Measurements from ENCODE around the gene MAGEB1. TPM values are rescaled to one million over a fixed set of nuclear protein-coding genes. Genes with fewer than 3 reads are reported as not detected.

The MAGEB1 gene
- total RNA-seq, 1 experiment from 2014 or later: 0.17 TPM

- Histone ChIP-seq H2BK120ac (ENCODE audit: low read depth, low read length, poor library complexity, severe bottlenecking) (no peak overlapping the region), H3K4me1 (ENCODE audit: insufficient read depth, low read length) (peaks cover 7% of the 10 kb centered on the region; the same call in 1 of the 2 replicates), H3K27me3 (ENCODE audit: insufficient read depth, low read length) (no peaks in the 10 kb centered on the region; the same call in 1 of the 2 replicates), H3K56ac (ENCODE audit: insufficient read length, low read depth, low read length) (no peak overlapping the region), H2BK20ac (ENCODE audit: low read depth, low read length, poor library complexity, severe bottlenecking) (no peak overlapping the region), H3K9me3 (ENCODE audit: control insufficient read depth, low read depth, low read length) (no peaks in the 10 kb centered on the region), H3K18ac (ENCODE audit: insufficient read length, low read depth, low read length) (no peak overlapping the region), H3K27ac (ENCODE audit: insufficient read length, low read depth, low read length) (no peak overlapping the region), H3K4me2 (ENCODE audit: insufficient read depth, insufficient read length, low read length) (no peak overlapping the region), H3K9ac (ENCODE audit: extremely low read depth, insufficient read length, low read length) (no peak overlapping the region), H4K5ac (ENCODE audit: insufficient read length, low read depth, low read length) (no peak overlapping the region), H3K14ac (ENCODE audit: insufficient read depth, low read length) (no peak overlapping the region), H4K91ac (ENCODE audit: insufficient read length, low read depth, low read length) (no peak overlapping the region), H2AFZ (ENCODE audit: low read length) (no peak overlapping the region), H4K8ac (replicated peaks; ENCODE audit: insufficient read length, low read depth, low read length) (no peak overlapping the region), H3K79me2 (ENCODE audit: insufficient read depth, low read length) (no peaks in the 10 kb centered on the region), H3K23ac (ENCODE audit: insufficient read length, low read depth, low read length) (no peak overlapping the region), H2BK5ac (ENCODE audit: insufficient read length, low read length) (no peak overlapping the region), H3T11ph (ENCODE audit: low read length) (no peak overlapping the region), H3K23me2 (ENCODE audit: insufficient read length, low read depth, low read length, poor library complexity, severe bottlenecking) (no peaks in the 10 kb centered on the region), H2BK12ac (ENCODE audit: insufficient read length, low read depth, low read length) (no peak overlapping the region), H3K79me1 (ENCODE audit: insufficient read depth, low read depth, low read length, poor library complexity, severe bottlenecking) (no peaks in the 10 kb centered on the region), H2AK5ac (ENCODE audit: insufficient read length, low read length) (no peak overlapping the region), H2BK15ac (ENCODE audit: low read depth, low read length) (no peak overlapping the region), H4K20me1 (ENCODE audit: control insufficient read depth, insufficient read depth, insufficient read length) (no peaks in the 10 kb centered on the region), H3K4ac (ENCODE audit: low read depth, low read length) (no peak overlapping the region)
- Mint-ChIP-seq H3K27me3 (ENCODE audit: low read depth) (peaks cover 3% of the 10 kb centered on the region; the same call in 1 of the 2 replicates), H3K27ac (no peak overlapping the region; a peak in 1 of 7 replicates), H3K4me3 (no peak overlapping the region), H3K36me3 (ENCODE audit: insufficient read depth in 1 of 3, low read depth in 3 of 3) (no peaks in the 10 kb centered on the region; a peak in 2 of 7 replicates), H3K4me1 (peaks cover 29 to 31% of the 10 kb centered on the region in 2 experiments), H3K9me3 (peaks cover 9 to 55% of the 10 kb centered on the region in 2 experiments; a peak in 4 of 5 replicates)
- DNase-seq: no peak
- no peak for TF ChIP-seq CTCF (conservative IDR thresholded peaks at IDR 0.05)
Observed at GRCh38 chrX:30301208-30301607, 54.3 kb downstream of the MAGEB1 start.

Other genes starting within 250 kb of the MAGEB1 start
- 0.13 and 0.18 TPM in 2 replicates for gene MAGEB2, start 31.6 kb upstream of the MAGEB1 start, total RNA-seq (2021)
- not detected in 2 replicates for gene MAGEB3, start 16.5 kb upstream of the MAGEB1 start, total RNA-seq (2021)
- 0.11 TPM in 1 of 2 replicates, not detected in the other for gene MAGEB4, start 5.1 kb upstream of the MAGEB1 start, total RNA-seq (2021)
- 0.18 TPM in 1 of 2 replicates, not detected in the other for gene NR0B1, start 62.2 kb downstream of the MAGEB1 start, total RNA-seq (2021)

Measured in H9 (cell line).